Ascending aorta (tissue), 2 donors: ENCODE results near the gene KDM4D. TPM values are rescaled to one million over a fixed set of nuclear protein-coding genes. Genes with fewer than 3 reads are reported as not detected.
A peak's percentile ranks its signal among the peaks of the same experiment; 100 is the strongest.

Source experiments
- DNase-seq, 2 donors: peaks; one replicate each; pipeline ENCODE4 v3.0.0-alpha.2; 2019; ENCODE audit warnings: low spot score in 2 of 2
- H3K27ac ChIP-seq, 2 donors: fragments of 200-600 bp; sonication (generic); one replicate each; pipeline ENCODE4 v1.5.1; 2016 to 2017; ENCODE audit warnings: mild to moderate bottlenecking in 1 of 2
- H3K27me3 ChIP-seq: fragments of 200-600 bp; sonication (generic); one replicate; pipeline ENCODE4 v1.5.1; 2017
- H3K36me3 ChIP-seq, 2 donors: fragments of 200-600 bp; sonication (generic); one replicate each; pipeline ENCODE4 v1.5.1; 2016
- H3K4me1 ChIP-seq, 2 donors: fragments of 200-600 bp; sonication (generic); one replicate each; pipeline ENCODE4 v1.5.1; 2016 to 2017; ENCODE audit warnings: mild to moderate bottlenecking in 1 of 2
- H3K4me3 ChIP-seq, 2 donors: fragments of 200-600 bp; sonication (generic); one replicate each; pipeline ENCODE4 v1.5.1; 2016 to 2017; ENCODE audit warnings: mild to moderate bottlenecking in 1 of 2
- H3K9me3 ChIP-seq, 2 donors: fragments of 200-600 bp; sonication (generic); one replicate each; pipeline ENCODE4 v1.5.1; 2016
- intact Hi-C: fragments of 100-400 bp; cut with DNase I; formaldehyde crosslinking; loops from one replicate; pipeline ENCODE4 v1.15.1; 2023
- total RNA-seq: library from RNA; depleted of rRNA; stranded (reverse); fragments of >200 nt; gene quantifications from one replicate; pipeline ENCODE4 v1.1.0, GENCODE V29; 2016
- TF ChIP-seq, protein P1 (sequence below), 3 experiments: fragments of 200-600 bp in 2 of 3; fragments of 450-650 bp in 1 of 3; sonication (generic) in 2 of 3; IDR thresholded peaks; one replicate each; pipeline ENCODE4 v1.5.1; 2016 to 2019; ENCODE audit warnings: antibody characterized with exemption in 3 of 3, mild to moderate bottlenecking in 1 of 3, moderate library complexity in 1 of 3

Gene KDM4D
- not detected for total RNA-seq

DNA sequence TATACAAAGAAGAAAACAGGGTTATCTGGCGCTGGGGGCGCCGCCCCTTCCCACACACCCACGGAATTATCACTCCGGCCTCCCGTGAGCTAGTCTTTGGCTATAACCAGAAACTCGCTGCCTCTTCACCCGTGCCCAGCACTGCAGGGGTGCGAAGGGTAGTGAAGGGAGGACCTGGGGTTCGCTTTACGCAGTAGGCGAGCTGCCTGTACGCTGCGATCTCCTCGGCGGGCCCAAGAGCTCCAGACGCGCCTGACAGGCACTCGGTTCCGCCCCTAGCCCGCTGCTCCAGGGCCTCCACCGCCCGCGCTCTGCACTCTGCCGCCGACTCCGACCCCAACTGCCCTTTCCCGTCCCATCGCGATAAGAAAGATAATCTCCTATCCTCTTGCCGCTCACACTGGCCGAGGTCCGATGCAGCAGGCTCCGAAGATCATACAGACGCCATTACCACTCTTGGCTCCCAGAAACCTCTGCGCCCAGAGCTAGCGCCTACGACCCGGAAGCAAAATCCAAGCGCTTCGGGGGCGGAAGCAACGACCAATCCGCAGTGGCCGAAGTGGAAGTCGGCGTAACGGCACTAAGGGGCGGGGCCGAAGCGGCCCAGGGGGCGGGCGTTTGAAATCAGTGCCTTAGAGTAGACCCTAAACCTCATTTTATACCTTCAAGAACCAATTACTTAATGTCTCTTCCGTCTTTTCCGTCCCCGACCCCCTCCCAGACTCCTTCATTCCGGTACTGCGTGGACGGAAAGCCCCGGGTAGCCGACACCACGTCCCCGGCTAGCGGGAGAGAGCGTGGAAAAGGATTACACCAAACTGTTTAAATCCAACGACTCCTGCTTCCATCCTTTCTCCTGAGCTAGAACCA, at the start of gene KDM4D, which contains the start of gene CWC15:
Gene KDM4D, plus strand, starts transcription at position 611 of the 870 bp plus-strand sequence. CDS start 23,664 bp downstream, outside the sequence.
Gene CWC15, minus strand, starts transcription at position 458 of the 870 bp plus-strand sequence. CDS start 1,371 bp downstream, outside the sequence.
- Histone ChIP-seq H3K9me3 (no peaks in the 10 kb centered on the region), H3K4me1 (peaks cover 0 to 8% of the 10 kb centered on the region in 2 donors), H3K36me3 (peaks cover 31 to 32% of the 10 kb centered on the region in 2 donors), H3K27me3 (no peaks in the 10 kb centered on the region), H3K4me3 (peak within 1 kb of the TSS; percentile 69 to 96), H3K27ac (peak within 1 kb of the TSS; percentile 76 to 82)
- TF ChIP-seq, protein P1, sequence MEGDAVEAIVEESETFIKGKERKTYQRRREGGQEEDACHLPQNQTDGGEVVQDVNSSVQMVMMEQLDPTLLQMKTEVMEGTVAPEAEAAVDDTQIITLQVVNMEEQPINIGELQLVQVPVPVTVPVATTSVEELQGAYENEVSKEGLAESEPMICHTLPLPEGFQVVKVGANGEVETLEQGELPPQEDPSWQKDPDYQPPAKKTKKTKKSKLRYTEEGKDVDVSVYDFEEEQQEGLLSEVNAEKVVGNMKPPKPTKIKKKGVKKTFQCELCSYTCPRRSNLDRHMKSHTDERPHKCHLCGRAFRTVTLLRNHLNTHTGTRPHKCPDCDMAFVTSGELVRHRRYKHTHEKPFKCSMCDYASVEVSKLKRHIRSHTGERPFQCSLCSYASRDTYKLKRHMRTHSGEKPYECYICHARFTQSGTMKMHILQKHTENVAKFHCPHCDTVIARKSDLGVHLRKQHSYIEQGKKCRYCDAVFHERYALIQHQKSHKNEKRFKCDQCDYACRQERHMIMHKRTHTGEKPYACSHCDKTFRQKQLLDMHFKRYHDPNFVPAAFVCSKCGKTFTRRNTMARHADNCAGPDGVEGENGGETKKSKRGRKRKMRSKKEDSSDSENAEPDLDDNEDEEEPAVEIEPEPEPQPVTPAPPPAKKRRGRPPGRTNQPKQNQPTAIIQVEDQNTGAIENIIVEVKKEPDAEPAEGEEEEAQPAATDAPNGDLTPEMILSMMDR (IDR thresholded peaks at IDR 0.05), result no peak
- DNase-seq, result peak; percentile 86 to 96
- intact Hi-C loops, result loop anchor here (1.0 to 10.0 kb wide), 8 partner anchors 95 to 1419 kb away; partner anchors contain the start of genes AMOTL1, FAM76B, JRKL and SESN3

DNA sequence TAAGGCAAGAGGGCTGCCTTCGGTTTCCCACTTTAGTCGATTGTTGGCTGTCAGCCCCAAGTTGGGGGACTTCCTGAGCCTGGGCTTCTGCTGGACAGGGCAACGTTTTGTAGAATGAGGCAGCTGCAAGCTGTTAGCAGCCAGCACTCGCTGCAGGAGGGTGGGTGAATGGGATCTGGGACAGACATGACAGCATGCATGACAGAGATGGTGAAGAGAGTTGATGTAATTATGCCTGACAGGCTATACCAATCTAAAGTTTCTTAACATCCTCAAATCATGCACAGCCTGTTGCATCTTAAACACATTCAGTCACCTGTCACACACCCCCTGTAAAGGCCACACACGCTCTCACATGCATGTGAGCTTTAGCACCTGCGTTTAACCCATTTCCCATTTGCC, 49.3 kb upstream of the KDM4D start:
- H3K27ac ChIP-seq, result no peak overlapping the region
- TF ChIP-seq, protein P1 (IDR thresholded peaks at IDR 0.05), result no peak

DNA sequence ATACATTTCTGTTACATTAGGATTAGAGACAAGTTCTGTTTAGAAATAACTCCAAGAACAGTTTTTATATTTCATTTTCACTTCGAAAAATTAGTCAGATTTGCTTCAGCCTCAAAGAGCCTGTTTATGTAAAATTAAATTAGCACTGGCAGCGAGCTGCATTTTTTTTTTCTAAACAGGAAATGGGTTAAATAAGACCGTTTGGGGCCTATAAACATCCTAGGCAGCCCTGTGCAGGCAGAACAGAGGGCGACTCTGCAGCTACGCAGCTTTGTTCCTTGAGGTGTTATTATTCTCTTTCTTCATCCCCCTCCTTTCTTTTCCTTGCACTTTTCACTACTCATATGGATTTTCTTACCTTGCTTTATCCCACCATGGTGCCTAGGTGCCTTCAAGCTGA, 48.9 kb upstream of the KDM4D start:
- H3K27ac ChIP-seq, result no peak overlapping the region

More for the DNA sequence above, 49.3 kb upstream of the KDM4D start:
- H3K4me3 ChIP-seq, result no peak overlapping the region
- peaks cover 12 to 23% of the 10 kb centered on the region in 2 donors for H3K4me1 ChIP-seq
- intact Hi-C loops, result no loop called here
- DNase-seq, result no peak
- H3K27me3 ChIP-seq, result no peaks in the 10 kb centered on the region
- no peaks in the 10 kb centered on the region for H3K36me3 ChIP-seq
- H3K9me3 ChIP-seq, result no peaks in the 10 kb centered on the region

DNA sequence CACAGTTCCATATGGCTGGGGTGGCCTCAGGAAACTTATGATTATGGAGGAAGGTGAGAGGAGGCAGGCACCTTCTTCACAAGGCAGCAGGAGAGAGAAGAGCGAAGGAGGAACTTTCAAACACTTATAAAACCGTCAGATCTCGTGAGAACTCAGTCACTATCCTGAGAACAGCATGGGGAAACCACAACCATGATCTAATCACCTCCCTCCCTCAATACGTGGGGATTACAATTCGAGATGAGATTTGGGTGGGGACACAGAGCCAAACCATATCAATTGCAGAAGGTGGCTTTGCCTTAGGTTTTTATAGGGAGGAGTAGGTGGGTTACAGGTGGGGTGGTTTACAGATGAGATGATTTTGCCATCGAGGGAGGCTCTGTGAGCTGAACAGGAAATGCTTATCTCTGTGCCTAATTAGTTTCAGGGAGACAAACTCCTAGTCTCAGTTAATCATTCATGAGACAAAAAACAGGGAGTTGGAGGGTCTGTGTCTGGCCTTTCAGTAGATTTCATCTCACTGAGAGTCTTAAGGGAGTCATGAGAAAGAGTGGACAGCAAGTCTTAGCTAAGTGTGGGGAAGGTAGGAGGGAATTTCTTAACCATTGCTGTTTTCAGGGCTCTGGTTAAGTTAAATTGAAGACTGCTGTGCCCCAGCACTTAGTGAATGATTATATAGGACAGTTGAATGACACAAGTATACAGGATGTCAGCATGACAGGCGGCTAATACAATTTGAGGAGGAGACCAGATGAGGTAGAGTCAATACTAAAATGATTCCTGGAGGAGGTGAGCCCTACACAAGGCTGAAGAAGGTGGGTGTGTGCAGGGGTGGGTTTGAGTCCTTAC, 47.9 kb upstream of the KDM4D start:
- no peak for DNase-seq
- intact Hi-C loops, result no loop called here
- no peak overlapping the region for H3K4me3 ChIP-seq
- H3K36me3 ChIP-seq, result no peaks in the 10 kb centered on the region
- no peaks in the 10 kb centered on the region for H3K27me3 ChIP-seq
- H3K4me1 ChIP-seq, result peaks cover 12 to 23% of the 10 kb centered on the region in 2 donors
- H3K9me3 ChIP-seq, result no peaks in the 10 kb centered on the region
- H3K27ac ChIP-seq, result peak overlapping the region; percentile 75 to 79
- TF ChIP-seq, protein P1 (IDR thresholded peaks at IDR 0.05), result no peak

More for the DNA sequence above, 48.9 kb upstream of the KDM4D start:
- intact Hi-C loops, result no loop called here
- Histone ChIP-seq H3K27me3 (no peaks in the 10 kb centered on the region), H3K36me3 (no peaks in the 10 kb centered on the region), H3K9me3 (no peaks in the 10 kb centered on the region), H3K4me1 (peaks cover 12 to 23% of the 10 kb centered on the region in 2 donors), H3K4me3 (no peak overlapping the region)
- TF ChIP-seq, protein P1 (IDR thresholded peaks at IDR 0.05), result no peak
- no peak for DNase-seq

DNA sequence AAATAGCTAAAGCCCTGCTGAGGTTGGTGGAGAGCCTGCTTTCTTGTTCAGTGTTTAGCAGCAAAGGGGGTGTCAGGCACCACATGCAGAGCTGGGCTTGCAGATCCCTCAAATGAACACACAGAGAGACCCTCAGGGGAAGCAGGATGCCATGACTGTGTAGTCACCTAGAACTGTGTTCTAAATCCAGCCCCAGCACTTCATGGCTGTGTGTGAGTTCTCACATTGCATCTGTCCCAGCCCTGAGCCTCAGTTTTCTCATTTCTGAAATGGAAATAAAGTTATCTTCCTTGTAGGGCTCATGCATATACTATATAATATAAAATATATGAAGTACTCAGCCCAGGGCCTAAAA, 47.3 kb upstream of the KDM4D start:
- Histone ChIP-seq H3K4me3 (no peak overlapping the region), H3K9me3 (no peaks in the 10 kb centered on the region), H3K27ac (peak overlapping the region; percentile 75 to 79), H3K36me3 (no peaks in the 10 kb centered on the region), H3K4me1 (peaks cover 12 to 23% of the 10 kb centered on the region in 2 donors), H3K27me3 (no peaks in the 10 kb centered on the region)
- intact Hi-C loops, result no loop called here
- TF ChIP-seq, protein P1 (IDR thresholded peaks at IDR 0.05), result no peak
- no peak for DNase-seq
